HG03280 (cell line): Measurements from ENCODE around the gene OR2AJ1.

Source experiments
- ATAC-seq: cut with Tn5 transposase; IDR thresholded peaks from one replicate; pipeline ENCODE4 v1.9.1; 2021; ENCODE audit warnings: mild to moderate bottlenecking, moderate library complexity; ENCODE audit not compliant: unreplicated experiment

OR2AJ1 gene

DNA sequence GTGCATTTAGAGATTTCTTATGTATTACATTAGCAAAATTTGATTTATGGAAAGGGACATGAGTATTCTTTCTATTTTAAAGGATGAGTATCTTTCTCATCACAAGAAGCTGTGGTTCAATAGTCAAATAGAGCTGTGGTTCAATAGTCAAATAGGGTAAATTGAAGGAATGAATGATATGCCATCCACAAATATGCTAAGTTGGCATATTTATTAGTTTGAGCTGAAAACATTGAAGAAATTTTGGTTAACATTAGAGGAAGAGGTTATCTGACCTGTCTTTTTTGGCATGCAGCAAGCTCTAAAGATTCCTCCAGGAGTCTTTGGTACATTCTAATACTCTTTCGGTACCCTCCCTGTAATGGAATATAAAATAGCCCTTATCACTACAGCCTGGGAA is 28.7 kb downstream of the OR2AJ1 start:
- ATAC-seq = no peak

DNA sequence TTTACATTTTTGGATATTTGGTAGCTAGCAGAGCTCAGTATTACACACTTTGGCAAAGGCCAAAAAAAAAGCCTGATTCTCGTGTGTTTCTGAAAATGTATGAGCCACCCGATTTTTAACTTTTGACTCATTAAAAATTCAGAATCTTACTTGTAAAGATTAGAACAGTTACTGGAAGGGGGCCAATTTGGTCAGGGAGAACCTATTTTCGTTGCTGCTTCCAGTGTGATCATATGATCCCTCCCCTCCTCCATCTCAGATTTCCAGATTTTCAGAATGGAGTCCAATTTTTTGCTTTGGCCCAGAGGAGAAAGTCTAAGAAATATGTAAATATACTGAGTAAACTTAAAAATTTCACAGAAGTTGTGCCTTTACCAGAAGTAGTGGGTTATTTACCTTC is 37.1 kb downstream of the OR2AJ1 start:
- no peak for ATAC-seq

DNA sequence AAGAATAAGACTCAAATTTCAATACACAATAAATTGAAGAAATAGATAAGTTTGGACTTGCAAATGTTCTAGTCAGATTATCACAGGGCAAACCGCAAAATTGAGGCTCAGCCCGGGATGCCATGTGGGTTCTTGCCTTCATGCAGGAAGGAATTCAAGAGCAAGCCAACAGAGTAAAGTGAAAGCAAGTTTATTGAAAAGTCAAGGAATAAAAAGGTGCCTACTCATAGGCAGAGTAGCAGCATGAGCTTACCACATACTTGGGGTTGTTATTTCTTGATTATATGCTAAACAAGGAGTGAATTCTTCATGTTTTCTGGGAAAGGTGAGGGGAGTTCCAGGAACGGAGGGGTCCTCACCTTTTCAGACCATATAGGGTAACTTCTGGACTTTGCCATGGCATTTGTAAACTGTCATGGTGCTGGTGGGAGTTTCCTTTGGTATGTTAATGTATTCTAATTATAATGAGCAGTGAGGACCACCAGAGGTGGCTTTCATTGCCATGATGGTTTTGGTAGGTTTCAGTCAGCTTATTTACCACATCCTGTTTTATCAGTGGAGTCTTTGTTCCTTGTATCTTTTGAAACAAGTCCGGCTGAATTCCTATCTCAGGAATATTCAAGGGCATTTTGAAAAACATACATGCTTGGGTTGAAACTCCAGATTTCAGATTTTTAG is 38.4 kb downstream of the OR2AJ1 start:
- ATAC-seq = no peak

DNA sequence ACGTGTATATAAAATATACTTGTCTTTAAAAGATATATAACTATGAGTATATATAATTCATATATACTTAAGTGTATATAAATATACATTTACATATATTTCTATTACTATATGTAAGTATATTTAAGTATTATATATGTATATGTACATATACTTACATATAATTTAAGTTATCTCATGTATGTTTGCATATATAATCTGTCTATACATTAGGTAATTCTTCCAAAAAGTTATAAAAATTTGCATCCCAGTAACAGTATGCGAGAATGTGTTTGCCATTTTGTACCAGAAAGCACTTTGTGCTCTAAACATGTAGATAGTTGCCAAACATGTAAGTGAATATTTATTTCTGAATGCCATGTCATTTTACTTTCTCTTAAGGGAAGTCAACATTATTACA is 40.2 kb downstream of the OR2AJ1 start, which contains the start of gene OR2AK2:
Gene OR2AK2 (plus strand): TSS at position 301 of the 400 bp plus-strand sequence. CDS start 144 bp downstream, outside the sequence.
- ATAC-seq = no peak

DNA sequence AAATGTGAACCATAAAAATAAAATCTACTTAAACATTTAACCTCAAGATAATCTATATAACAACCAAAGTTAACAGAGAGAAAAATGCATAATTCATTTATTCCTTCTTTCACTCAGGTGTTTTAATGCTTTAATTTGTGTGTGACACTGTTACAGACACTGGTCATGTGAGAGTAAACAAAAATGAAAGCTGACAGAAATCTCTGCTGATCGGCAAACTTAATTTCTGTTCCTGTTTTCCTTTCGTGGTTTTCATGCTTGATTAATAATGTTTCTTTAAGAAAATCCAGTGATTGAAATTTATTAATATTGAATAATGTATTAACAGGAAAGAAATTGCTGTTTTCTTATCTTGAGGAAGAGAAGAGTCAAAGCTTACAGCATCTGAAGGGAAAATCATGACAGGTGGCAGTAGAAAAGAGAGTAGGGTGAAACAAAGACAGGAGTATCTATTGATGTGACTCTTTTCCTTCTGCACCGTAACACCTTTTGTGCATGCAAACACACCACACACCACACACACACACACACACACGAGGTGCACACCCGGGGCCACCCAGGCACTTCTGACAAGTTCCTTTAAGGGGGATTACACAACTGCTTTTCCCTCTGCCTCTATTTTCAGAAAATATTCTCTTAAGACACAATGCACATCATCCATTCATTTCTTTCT is 42.0 kb downstream of the OR2AJ1 start:
- peak; percentile 54 for ATAC-seq
